ENCODE data around the gene EIF2B2. TPM values are rescaled to one million over a fixed set of nuclear protein-coding genes. Genes with fewer than 3 reads are reported as not detected.

EIF2B2 gene
- total RNA-seq, 1 donor, result 34.2 TPM

GRCh38 chr14:75047506-75047905 lies 44.8 kb downstream of the EIF2B2 start:
- no peak for DNase-seq (ENCODE audit: low read depth)

GRCh38 chr14:75048101-75048500 lies 45.4 kb downstream of the EIF2B2 start:
- H3K4me3 ChIP-seq (ENCODE audit: low read depth, low read length), result no peak overlapping the region
- TF ChIP-seq CTCF (IDR thresholded peaks at IDR 0.05; ENCODE audit: insufficient read depth, low read length), result no peak
- DNase-seq (ENCODE audit: low read depth), result no peak

More at GRCh38 chr14:75047506-75047905, 44.8 kb downstream of the EIF2B2 start:
- H3K4me3 ChIP-seq (ENCODE audit: low read depth, low read length), result no peak overlapping the region
- TF ChIP-seq CTCF (IDR thresholded peaks at IDR 0.05; ENCODE audit: insufficient read depth, low read length), result no peak

- TF ChIP-seq CTCF (IDR thresholded peaks at IDR 0.05; ENCODE audit: insufficient read depth, low read length), result no peak
- peak; percentile 69 for DNase-seq (ENCODE audit: low read depth)
- peak overlapping the region; percentile 39 for H3K4me3 ChIP-seq (ENCODE audit: low read depth, low read length)
Measured at GRCh38 chr14:75049136-75049535, 46.4 kb downstream of the EIF2B2 start.

- no peak overlapping the region for H3K4me3 ChIP-seq (ENCODE audit: low read depth, low read length)
- DNase-seq (ENCODE audit: low read depth), result peak; percentile 79
- TF ChIP-seq CTCF (IDR thresholded peaks at IDR 0.05; ENCODE audit: insufficient read depth, low read length), result no peak
Measured at GRCh38 chr14:75049731-75050201, 47.0 kb downstream of the EIF2B2 start.

- H3K4me3 ChIP-seq (ENCODE audit: low read depth, low read length), result peak within 1 kb of the TSS; percentile 65
- DNase-seq (ENCODE audit: low read depth), result peak; percentile 79
- no peak for TF ChIP-seq CTCF (IDR thresholded peaks at IDR 0.05; ENCODE audit: insufficient read depth, low read length)
Measured at GRCh38 chr14:75050852-75051555, 48.3 kb downstream of the EIF2B2 start, which contains the start of gene MLH3. Gene MLH3, minus strand, starts transcription at chr14:75051467. Its CDS starts 1,812 bp downstream, at chr14:75049655.

- DNase-seq (ENCODE audit: low read depth), result no peak
- TF ChIP-seq CTCF (IDR thresholded peaks at IDR 0.05; ENCODE audit: insufficient read depth, low read length), result no peak
- peak overlapping the region; percentile 65 for H3K4me3 ChIP-seq (ENCODE audit: low read depth, low read length)
Measured at GRCh38 chr14:75051556-75051899, 48.8 kb downstream of the EIF2B2 start.
